ENCODE measurements around the gene DNAH5. TPM values are rescaled to one million over a fixed set of nuclear protein-coding genes. Genes with fewer than 3 reads are reported as not detected.
"Not testable (repeated sequence)": the region's sequence is repeated elsewhere in the genome, so short reads cannot be mapped to it uniquely, and the experiment has no call there.

The DNAH5 gene
- total and polyA plus RNA-seq, 7 donors = under 0.01 to 0.36 (median 0.07) TPM

DNA sequence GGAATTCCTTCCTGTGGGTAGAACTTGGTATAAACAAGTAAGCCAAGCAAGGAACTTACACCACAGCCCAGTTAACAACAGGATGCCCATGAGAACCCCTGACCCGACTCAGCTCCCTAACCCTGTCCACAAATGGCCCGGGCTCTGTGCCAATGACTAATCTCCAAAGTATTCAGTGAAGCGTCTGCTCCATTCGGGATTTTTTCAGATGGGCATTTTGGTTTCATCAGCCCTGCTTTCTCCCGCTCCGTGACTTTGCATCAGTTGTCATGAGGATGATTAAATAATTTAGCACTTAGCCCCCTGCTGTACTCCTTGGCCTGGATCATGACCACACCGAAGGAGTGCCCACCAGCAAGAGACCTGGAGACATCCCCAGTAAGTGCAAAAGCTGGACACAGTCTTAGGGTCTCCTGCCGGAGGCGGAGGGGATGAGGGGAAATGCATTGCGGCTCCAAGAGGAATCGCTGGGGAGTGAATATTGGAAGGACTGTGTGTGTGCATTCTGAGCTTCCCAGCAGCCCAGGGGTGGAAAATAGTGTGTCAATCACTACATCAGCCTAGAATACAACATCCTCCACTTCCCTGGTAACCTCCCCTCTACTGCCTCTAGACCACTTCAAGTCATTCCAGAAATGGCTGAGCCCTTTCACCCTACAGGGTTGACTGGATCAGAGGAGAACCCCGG, 41.4 kb upstream of the DNAH5 start:
- Histone ChIP-seq H3K27ac (no peak overlapping the region), H3K9me3 (no peaks in the 10 kb centered on the region), H3K4me3 (no peak overlapping the region), H3K36me3 (ENCODE audit: insufficient read depth in 1 of 2, low read depth in 1 of 2) (no peaks in the 10 kb centered on the region), H3K4me1 (no peaks in the 10 kb centered on the region), H3K27me3 (ENCODE audit: insufficient read depth in 3 of 3, low read length in 2 of 3) (peaks cover 0 to 6% (median 2%) of the 10 kb centered on the region in 3 donors)
- intact Hi-C loops (cut with DNase I) = loop anchor here (5.0 to 10.0 kb wide), 5 partner anchors 119 to 669 kb away; no protein-coding TSS in a partner anchor
- TF ChIP-seq, protein P1, sequence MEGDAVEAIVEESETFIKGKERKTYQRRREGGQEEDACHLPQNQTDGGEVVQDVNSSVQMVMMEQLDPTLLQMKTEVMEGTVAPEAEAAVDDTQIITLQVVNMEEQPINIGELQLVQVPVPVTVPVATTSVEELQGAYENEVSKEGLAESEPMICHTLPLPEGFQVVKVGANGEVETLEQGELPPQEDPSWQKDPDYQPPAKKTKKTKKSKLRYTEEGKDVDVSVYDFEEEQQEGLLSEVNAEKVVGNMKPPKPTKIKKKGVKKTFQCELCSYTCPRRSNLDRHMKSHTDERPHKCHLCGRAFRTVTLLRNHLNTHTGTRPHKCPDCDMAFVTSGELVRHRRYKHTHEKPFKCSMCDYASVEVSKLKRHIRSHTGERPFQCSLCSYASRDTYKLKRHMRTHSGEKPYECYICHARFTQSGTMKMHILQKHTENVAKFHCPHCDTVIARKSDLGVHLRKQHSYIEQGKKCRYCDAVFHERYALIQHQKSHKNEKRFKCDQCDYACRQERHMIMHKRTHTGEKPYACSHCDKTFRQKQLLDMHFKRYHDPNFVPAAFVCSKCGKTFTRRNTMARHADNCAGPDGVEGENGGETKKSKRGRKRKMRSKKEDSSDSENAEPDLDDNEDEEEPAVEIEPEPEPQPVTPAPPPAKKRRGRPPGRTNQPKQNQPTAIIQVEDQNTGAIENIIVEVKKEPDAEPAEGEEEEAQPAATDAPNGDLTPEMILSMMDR (IDR thresholded peaks at IDR 0.05) = no peak
- DNase-seq = no peak
- ATAC-seq = no peak
- WGBS, 3 donors = 42 to 46% (median 46%) methylated on average over 12 of the region's 12 CpGs

DNA sequence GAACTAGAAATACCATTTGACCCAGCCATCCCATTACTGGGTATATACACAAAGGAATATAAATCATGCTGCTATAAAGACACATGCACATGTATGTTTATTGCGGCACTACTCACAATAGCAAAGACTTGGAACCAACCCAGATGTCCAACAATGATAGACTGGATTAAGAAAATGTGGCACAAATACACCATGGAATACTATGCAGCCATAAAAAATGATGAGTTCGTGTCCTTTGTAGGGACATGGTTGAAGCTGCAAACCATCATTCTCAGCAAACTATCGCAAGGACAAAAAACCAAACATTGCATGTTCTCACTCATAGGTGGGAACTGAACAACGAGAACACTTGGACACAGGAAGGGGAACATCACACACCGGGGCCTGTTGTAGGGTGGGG, 40.4 kb upstream of the DNAH5 start:
- intact Hi-C loops (cut with DNase I) = loop anchor here (5.0 to 10.0 kb wide), 5 partner anchors 120 to 670 kb away; no protein-coding TSS in a partner anchor
- WGBS, 3 donors = 91 to 94% (median 93%) methylated on average over 5 of the region's 5 CpGs

DNA sequence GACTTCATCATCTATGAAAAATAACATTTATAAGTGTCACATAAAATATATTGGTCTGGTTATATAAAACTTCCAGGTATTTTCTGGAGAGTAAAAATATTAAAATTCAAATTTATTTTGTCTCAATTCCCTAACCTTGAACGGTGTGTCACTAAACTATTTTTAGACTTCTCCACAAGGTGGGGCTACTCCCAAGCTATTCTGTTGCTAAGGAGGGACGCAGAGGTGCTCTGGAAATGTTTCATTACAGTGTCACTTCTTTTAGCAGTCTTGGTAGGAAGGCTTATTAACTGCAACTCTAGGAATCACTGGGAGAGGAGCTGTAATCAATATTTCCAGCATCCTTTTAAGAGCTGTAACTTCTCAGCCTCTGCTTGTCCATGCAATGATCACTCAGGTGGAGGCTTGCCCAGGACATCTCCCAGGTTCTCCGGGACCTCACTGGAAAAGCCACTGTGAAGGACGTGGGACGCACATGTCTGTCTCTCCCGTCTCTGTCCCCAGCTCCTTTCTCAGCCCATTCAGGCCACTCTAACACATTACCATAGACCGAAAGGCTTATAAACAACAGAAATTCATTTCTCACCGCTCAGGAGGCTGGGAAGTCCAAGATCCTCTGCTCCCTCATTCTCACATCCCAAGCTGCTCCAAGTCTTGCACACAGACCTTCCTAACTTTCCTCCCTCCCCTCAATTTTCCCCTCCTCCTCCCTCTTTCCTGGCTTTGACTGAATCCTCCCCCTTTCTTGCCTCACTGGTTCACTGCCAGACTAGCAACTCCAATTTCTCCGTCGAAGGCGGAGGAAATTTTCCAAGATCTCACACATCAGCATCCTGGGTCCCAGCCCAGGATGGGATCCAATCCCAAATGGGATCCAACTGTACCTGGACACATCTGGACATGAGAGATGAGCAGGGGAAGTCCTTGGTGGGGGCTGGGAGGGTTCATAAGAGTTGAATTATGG, 32.7 kb upstream of the DNAH5 start:
- intact Hi-C loops (cut with DNase I) = no loop called here
- TF ChIP-seq, protein P1 (IDR thresholded peaks at IDR 0.05) = peak; percentile 19
- WGBS, 3 donors = 53 to 61% (median 57%) methylated on average over 11 of the region's 11 CpGs
- DNase-seq = no peak
- no peaks in the 10 kb centered on the region for H3K36me3 ChIP-seq (ENCODE audit: insufficient read depth in 1 of 2, low read depth in 1 of 2)
- ATAC-seq = peak; percentile 68 to 77 (median 74)
- no peak overlapping the region for H3K4me3 ChIP-seq
- H3K9me3 ChIP-seq = no peaks in the 10 kb centered on the region
- peaks cover 5% of the 10 kb centered on the region for H3K4me1 ChIP-seq
- H3K27ac ChIP-seq = no peak overlapping the region
- H3K27me3 ChIP-seq (ENCODE audit: insufficient read depth in 3 of 3, low read length in 2 of 3) = no peaks in the 10 kb centered on the region

More for the DNA sequence above, 40.4 kb upstream of the DNAH5 start:
- not testable (repeated sequence) for H3K4me3 ChIP-seq; H3K4me1 ChIP-seq; H3K36me3 ChIP-seq (ENCODE audit: insufficient read depth in 1 of 2, low read depth in 1 of 2); H3K27ac ChIP-seq; H3K27me3 ChIP-seq (ENCODE audit: insufficient read depth in 3 of 3, low read length in 2 of 3); H3K9me3 ChIP-seq; ATAC-seq; DNase-seq

DNA sequence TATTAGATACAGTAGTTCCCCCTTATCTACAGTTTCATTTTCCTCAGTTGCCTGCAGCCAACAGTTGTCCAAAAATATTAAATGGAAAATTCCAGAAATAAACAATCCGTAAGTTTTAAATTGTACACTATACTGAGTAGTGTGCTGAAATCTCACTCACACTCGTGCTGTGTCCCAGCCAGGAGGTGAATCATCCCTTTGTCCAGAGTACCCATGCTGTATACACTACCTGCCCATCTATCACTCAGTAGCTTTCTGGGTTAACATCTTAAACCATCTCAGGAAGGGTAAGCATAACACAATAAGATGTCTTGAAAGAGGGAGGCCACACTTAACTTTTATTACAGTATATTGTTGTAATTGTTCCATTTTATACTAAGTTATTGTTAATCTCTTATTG, 31.7 kb upstream of the DNAH5 start:
- H3K4me3 ChIP-seq = no peak overlapping the region
- no peak for DNase-seq
- WGBS, 3 donors = 62 to 74% (median 67%) methylated on average over 2 of the region's 2 CpGs
- no peak for ATAC-seq
- no peak overlapping the region for H3K27ac ChIP-seq
- peaks cover 5% of the 10 kb centered on the region for H3K4me1 ChIP-seq
- peaks cover 0 to 5% (median 0%) of the 10 kb centered on the region in 3 donors for H3K27me3 ChIP-seq (ENCODE audit: insufficient read depth in 3 of 3, low read length in 2 of 3)
- no peaks in the 10 kb centered on the region for H3K9me3 ChIP-seq
- TF ChIP-seq, protein P1 (IDR thresholded peaks at IDR 0.05) = no peak
- no peaks in the 10 kb centered on the region for H3K36me3 ChIP-seq (ENCODE audit: insufficient read depth in 1 of 2, low read depth in 1 of 2)
- intact Hi-C loops (cut with DNase I) = no loop called here

DNA sequence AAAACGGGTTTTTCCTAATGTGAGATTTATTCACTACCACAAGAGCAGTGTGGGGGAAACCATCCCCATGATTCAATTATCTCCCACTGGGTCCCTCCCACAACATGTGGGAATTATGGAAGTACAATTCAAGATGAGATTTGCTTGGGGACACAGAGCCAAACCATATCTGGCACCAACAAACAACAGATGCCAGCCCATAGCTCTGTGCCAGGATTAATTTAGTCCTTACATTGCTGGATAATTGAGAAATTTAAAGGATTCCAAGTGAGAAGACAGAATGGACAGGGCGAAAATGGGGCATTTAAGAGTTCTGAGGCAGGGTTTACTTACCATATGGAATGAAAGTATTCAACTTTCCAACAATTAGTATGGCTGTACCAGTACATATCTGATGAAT, 30.8 kb upstream of the DNAH5 start:
- intact Hi-C loops (cut with DNase I) = no loop called here
- TF ChIP-seq, protein P1 (IDR thresholded peaks at IDR 0.05) = no peak
- no peak overlapping the region for H3K27ac ChIP-seq
- no peak overlapping the region for H3K4me3 ChIP-seq
- peaks cover 5% of the 10 kb centered on the region for H3K4me1 ChIP-seq
- no peaks in the 10 kb centered on the region for H3K36me3 ChIP-seq (ENCODE audit: insufficient read depth in 1 of 2, low read depth in 1 of 2)
- peaks cover 0 to 5% (median 0%) of the 10 kb centered on the region in 3 donors for H3K27me3 ChIP-seq (ENCODE audit: insufficient read depth in 3 of 3, low read length in 2 of 3)
- no peak for DNase-seq
- no peaks in the 10 kb centered on the region for H3K9me3 ChIP-seq
- ATAC-seq = no peak
- WGBS, 3 donors = 51 to 60% (median 52%) methylated on average over 2 of the region's 2 CpGs
